Natural killer cell (primary cell): ENCODE data around the gene PER1. TPM values are rescaled to one million over a fixed set of nuclear protein-coding genes. Genes with fewer than 3 reads are reported as not detected.

Source experiments
- ATAC-seq, 3 donors: fragments of 150-1000 bp in 2 of 3; fragments of 200-7000 bp in 1 of 3; cut with Tn5 transposase; 1 replicate in 1 of 3; 2 replicates in 2 of 3; pipeline ENCODE4 v1.10.0; 2021; ENCODE audit warnings: mild to moderate bottlenecking in 2 of 3, moderate library complexity in 2 of 3
- DNase-seq, 2 donors: peaks; one replicate each; pipeline versions ENCODE4 v3.0.0 to v3.0.0-alpha.2; 2013 to 2021; ENCODE audit warnings: mixed read lengths in 1 of 2
- H3K27ac ChIP-seq: one replicate; pipeline ENCODE4 v1.5.1; 2013; ENCODE audit warnings: mild to moderate bottlenecking, low read length
- H3K27me3 ChIP-seq: one replicate; pipeline ENCODE4 v1.6.1; 2013; ENCODE audit warnings: low read length; ENCODE audit not compliant: control insufficient read depth, insufficient read depth
- H3K36me3 ChIP-seq: one replicate; pipeline ENCODE4 v1.6.1; 2013; ENCODE audit warnings: low read length; ENCODE audit not compliant: control insufficient read depth, insufficient read depth
- H3K4me1 ChIP-seq: one replicate; pipeline ENCODE4 v1.6.1; 2013; ENCODE audit warnings: low read length; ENCODE audit not compliant: control insufficient read depth, insufficient read depth
- H3K4me3 ChIP-seq: one replicate; pipeline ENCODE4 v1.5.1; 2013; ENCODE audit warnings: low read length
- H3K9me3 ChIP-seq: one replicate; pipeline ENCODE4 v1.6.1; 2013; ENCODE audit warnings: low read length; ENCODE audit not compliant: control insufficient read depth, insufficient read depth
- H3K27ac Mint-ChIP-seq, 2 donors: one replicate each; pipeline ENCODE4 v1.8.0; 2022; ENCODE audit warnings: mild to moderate bottlenecking in 2 of 2, mixed read lengths in 2 of 2, moderate library complexity in 1 of 2
- H3K27me3 Mint-ChIP-seq, 2 donors: one replicate each; pipeline ENCODE4 v1.8.0; 2022; ENCODE audit warnings: low read depth in 2 of 2, mixed read lengths in 2 of 2
- H3K36me3 Mint-ChIP-seq: one replicate; pipeline ENCODE4 v1.8.0; 2022; ENCODE audit warnings: mixed read lengths
- H3K4me1 Mint-ChIP-seq, 2 donors: one replicate each; pipeline ENCODE4 v1.8.0; 2022; ENCODE audit warnings: mixed read lengths in 2 of 2
- H3K4me3 Mint-ChIP-seq: one replicate; pipeline ENCODE4 v1.8.0; 2022; ENCODE audit warnings: mild to moderate bottlenecking, moderate library complexity, mixed read lengths
- H3K9me3 Mint-ChIP-seq, 2 donors: one replicate each; pipeline ENCODE4 v1.8.0; 2022; ENCODE audit warnings: mixed read lengths in 2 of 2
- WGBS: methylation state at CpG from one replicate; pipeline ENCODE4 v1.1.7; 2013; ENCODE audit warnings: missing lambda C conversion rate; ENCODE audit not compliant: insufficient coverage; 5-methylcytosine and 5-hydroxymethylcytosine counted together
- intact Hi-C: fragments of 100-400 bp; cut with micrococcal nuclease; formaldehyde crosslinking; loops from one replicate; pipeline ENCODE4 v1.14.2; 2022
- total RNA-seq, 4 donors: library from RNA; stranded (reverse); fragments of 120-200 nt in 1 of 4; gene quantifications; one replicate each; pipeline versions ENCODE4 v1.2.3 to v1.2.4, GENCODE V29; 2013 to 2022
- TF ChIP-seq, protein P1 (sequence below): fragments of 200-600 bp; IDR thresholded peaks from one replicate; pipeline ENCODE4 v1.8.0; 2022; ENCODE audit warnings: antibody characterized with exemption

PER1 gene, protein sequence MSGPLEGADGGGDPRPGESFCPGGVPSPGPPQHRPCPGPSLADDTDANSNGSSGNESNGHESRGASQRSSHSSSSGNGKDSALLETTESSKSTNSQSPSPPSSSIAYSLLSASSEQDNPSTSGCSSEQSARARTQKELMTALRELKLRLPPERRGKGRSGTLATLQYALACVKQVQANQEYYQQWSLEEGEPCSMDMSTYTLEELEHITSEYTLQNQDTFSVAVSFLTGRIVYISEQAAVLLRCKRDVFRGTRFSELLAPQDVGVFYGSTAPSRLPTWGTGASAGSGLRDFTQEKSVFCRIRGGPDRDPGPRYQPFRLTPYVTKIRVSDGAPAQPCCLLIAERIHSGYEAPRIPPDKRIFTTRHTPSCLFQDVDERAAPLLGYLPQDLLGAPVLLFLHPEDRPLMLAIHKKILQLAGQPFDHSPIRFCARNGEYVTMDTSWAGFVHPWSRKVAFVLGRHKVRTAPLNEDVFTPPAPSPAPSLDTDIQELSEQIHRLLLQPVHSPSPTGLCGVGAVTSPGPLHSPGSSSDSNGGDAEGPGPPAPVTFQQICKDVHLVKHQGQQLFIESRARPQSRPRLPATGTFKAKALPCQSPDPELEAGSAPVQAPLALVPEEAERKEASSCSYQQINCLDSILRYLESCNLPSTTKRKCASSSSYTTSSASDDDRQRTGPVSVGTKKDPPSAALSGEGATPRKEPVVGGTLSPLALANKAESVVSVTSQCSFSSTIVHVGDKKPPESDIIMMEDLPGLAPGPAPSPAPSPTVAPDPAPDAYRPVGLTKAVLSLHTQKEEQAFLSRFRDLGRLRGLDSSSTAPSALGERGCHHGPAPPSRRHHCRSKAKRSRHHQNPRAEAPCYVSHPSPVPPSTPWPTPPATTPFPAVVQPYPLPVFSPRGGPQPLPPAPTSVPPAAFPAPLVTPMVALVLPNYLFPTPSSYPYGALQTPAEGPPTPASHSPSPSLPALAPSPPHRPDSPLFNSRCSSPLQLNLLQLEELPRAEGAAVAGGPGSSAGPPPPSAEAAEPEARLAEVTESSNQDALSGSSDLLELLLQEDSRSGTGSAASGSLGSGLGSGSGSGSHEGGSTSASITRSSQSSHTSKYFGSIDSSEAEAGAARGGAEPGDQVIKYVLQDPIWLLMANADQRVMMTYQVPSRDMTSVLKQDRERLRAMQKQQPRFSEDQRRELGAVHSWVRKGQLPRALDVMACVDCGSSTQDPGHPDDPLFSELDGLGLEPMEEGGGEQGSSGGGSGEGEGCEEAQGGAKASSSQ (N-terminal part only)
- total RNA-seq: 1,000 to 10,000 TPM in 1 of 3 donors, 100 to 1,000 TPM in 2; 636 to 1,422 (median 923) TPM
- total RNA-seq (2013): 60.0 TPM

DNA sequence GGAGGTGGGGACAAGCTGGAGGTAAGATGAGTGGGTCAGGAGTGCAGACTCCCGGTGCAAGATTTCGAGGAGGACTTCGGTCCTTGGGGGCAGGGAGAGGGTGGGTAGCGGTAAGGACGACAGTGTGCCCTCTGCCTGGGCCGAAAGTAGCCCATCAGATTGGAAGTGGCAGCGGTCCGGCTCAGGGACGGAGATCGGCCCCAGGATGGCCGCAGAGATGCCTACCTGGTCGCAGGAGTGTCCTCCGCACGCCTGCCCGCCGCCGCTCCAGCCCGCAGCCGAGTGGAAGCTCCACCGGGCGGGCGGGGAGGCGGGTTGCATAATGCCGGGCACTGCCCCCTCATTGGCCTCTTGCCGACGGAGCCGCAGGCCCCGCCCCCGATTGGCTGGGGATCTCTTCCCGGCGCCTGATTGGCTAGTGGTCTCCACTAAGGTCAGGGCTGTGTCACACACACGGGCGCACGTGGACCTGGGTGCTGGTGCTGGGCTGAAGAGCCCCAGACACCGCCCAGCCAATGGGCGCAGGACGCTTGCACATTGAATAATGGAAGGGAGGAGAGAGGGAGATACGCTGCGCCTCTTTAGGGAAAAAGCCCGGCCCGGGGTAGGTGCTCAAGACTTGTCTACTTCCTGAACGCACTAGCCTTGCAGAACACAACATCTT is at the start of gene PER1:
Gene PER1 (minus strand): TSS at position 293 of the 664 bp plus-strand sequence. CDS start 1,698 bp downstream, outside the sequence.
- peaks cover 5 to 30% of the 10 kb centered on the region in 2 donors for H3K4me1 Mint-ChIP-seq
- H3K36me3 Mint-ChIP-seq: no peaks in the 10 kb centered on the region

DNA sequence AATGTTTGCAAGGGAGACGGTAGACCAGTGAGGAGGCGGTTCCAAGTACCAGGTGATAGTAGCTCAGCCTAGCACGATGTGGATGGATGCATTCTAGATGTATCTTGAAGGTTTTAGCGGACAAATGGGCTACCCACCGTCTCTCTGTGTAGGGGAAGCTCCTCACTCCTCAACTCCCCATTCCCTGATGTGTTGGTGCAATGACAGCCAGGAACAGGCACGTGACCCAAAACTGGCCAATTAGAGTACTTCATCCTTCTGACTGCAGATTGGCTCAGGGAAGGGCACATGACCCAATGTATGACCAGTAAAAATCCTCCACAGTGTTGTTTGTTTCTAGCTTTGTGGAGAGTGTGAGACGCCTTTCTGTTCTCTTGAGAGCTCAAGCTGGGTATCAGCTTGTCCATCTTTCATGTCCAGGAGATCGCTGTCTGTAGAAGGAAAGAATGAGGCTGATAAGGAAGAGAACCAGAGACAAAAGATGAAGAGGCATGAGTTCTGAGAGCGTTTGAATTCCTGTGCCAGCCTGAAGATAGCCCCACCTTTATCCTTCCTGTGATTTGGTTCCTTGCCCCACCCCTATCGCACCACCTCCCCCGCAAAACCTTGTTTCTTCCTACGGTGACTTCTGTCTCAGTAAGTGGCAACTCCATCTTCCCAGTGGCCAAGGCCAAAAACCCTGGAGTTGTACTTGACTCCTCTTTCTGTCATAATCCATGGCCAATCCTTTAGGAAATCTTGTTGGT is 40.0 kb upstream of the PER1 start:
- Mint-ChIP-seq H3K27ac (no peak overlapping the region), H3K4me1 (peaks cover 13% of the 10 kb centered on the region in 2 donors), H3K9me3 (no peaks in the 10 kb centered on the region), H3K27me3 (no peaks in the 10 kb centered on the region), H3K36me3 (no peaks in the 10 kb centered on the region), H3K4me3 (no peak overlapping the region)
- H3K36me3 ChIP-seq: no peaks in the 10 kb centered on the region
- no peaks in the 10 kb centered on the region for H3K9me3 ChIP-seq
- ATAC-seq: peak; percentile 23 to 42 (median 41)
- 28% methylated on average over 11 of the region's 12 CpGs for WGBS
- peak overlapping the region; percentile 72 for H3K27ac ChIP-seq
- TF ChIP-seq, protein P1, sequence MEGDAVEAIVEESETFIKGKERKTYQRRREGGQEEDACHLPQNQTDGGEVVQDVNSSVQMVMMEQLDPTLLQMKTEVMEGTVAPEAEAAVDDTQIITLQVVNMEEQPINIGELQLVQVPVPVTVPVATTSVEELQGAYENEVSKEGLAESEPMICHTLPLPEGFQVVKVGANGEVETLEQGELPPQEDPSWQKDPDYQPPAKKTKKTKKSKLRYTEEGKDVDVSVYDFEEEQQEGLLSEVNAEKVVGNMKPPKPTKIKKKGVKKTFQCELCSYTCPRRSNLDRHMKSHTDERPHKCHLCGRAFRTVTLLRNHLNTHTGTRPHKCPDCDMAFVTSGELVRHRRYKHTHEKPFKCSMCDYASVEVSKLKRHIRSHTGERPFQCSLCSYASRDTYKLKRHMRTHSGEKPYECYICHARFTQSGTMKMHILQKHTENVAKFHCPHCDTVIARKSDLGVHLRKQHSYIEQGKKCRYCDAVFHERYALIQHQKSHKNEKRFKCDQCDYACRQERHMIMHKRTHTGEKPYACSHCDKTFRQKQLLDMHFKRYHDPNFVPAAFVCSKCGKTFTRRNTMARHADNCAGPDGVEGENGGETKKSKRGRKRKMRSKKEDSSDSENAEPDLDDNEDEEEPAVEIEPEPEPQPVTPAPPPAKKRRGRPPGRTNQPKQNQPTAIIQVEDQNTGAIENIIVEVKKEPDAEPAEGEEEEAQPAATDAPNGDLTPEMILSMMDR: no peak
- H3K4me1 ChIP-seq: peaks cover 51% of the 10 kb centered on the region
- H3K4me3 ChIP-seq: peak overlapping the region; percentile 17
- intact Hi-C loops: loop anchor here (1.0 kb wide), 1 partner anchor 8 kb away; no protein-coding TSS in a partner anchor
- no peaks in the 10 kb centered on the region for H3K27me3 ChIP-seq
- DNase-seq: peak; percentile 41 to 80

More for the DNA sequence above, at the start of gene PER1:
- Histone ChIP-seq H3K36me3 (peaks cover 29% of the 10 kb centered on the region), H3K27me3 (no peaks in the 10 kb centered on the region), H3K9me3 (no peaks in the 10 kb centered on the region), H3K4me1 (peaks cover 74% of the 10 kb centered on the region), H3K4me3 (peak within 1 kb of the TSS; percentile 53), H3K27ac (peak within 1 kb of the TSS; percentile 91)
- Mint-ChIP-seq H3K9me3 (no peaks in the 10 kb centered on the region), H3K27me3 (no peaks in the 10 kb centered on the region), H3K4me3 (peak within 1 kb of the TSS; percentile 94), H3K27ac (no peak within 1 kb of the TSS)
- DNase-seq: peak; percentile 83 to 91
- 14% methylated on average over 42 of the region's 42 CpGs for WGBS
- intact Hi-C loops: loop anchor here (10.0 kb wide), 1 partner anchor 803 kb away; no protein-coding TSS in a partner anchor
- peak; percentile 20 to 33 (median 33) for ATAC-seq
- TF ChIP-seq, protein P1: no peak

DNA sequence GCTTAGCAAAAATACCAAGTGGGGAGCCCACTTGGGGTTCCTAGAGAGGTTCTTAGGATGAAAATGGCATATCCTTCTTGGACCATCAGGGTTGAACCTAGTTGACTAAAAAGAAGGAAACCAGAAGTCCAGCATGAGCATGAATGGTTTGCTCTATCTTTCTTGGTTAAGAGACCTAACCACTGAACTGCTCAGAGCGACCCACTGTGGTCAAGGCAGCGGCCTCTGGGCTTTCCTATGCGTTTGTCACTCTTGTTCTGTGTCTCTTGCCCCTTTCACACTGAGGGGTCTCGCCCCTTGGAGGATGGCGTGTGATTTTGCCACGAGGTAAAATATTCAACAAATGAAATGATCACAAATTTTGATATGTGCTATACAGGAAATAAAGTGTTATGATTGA is 38.3 kb upstream of the PER1 start:
- TF ChIP-seq, protein P1: no peak
- Histone ChIP-seq H3K9me3 (no peaks in the 10 kb centered on the region), H3K4me3 (peak overlapping the region; percentile 4), H3K27me3 (no peaks in the 10 kb centered on the region), H3K4me1 (peaks cover 54% of the 10 kb centered on the region), H3K27ac (peak overlapping the region; percentile 86), H3K36me3 (no peaks in the 10 kb centered on the region)
- no peak overlapping the region for H3K27ac Mint-ChIP-seq
- 25% methylated on average over 6 of the region's 6 CpGs for WGBS
- peaks cover 13% of the 10 kb centered on the region in 2 donors for H3K4me1 Mint-ChIP-seq
- no peaks in the 10 kb centered on the region for H3K36me3 Mint-ChIP-seq
- H3K9me3 Mint-ChIP-seq: no peaks in the 10 kb centered on the region
- intact Hi-C loops: loop anchor here (1.0 kb wide), 1 partner anchor 105 kb away; the partner anchor contains the start of gene SLC25A35
- ATAC-seq (no peak), DNase-seq (peak in 1 of 2 donors; percentile 28)
- H3K4me3 Mint-ChIP-seq: no peak overlapping the region
- no peaks in the 10 kb centered on the region for H3K27me3 Mint-ChIP-seq
